Measurements from ENCODE around the gene GALNT10.

DNA sequence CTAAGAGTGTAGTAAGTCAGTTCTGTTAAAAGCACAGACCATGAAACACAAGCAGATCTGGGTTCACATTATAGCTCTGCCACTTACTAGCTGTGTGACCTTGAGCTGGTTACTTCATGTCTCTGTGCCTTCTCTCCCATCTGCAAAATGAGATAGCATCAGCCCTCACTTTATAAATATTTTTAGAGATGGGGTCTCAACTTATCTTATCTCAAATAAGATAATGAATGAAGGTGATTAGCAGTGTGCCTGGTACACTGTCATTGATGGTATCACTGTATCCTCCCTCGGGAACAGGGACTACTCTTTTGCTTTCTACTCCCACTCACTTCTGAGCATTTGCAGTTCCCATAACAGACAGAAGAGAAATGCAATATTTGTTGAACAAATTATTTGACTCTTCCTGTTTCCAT is 52.4 kb downstream of the GALNT10 start:
- TF ChIP-seq, protein P1, sequence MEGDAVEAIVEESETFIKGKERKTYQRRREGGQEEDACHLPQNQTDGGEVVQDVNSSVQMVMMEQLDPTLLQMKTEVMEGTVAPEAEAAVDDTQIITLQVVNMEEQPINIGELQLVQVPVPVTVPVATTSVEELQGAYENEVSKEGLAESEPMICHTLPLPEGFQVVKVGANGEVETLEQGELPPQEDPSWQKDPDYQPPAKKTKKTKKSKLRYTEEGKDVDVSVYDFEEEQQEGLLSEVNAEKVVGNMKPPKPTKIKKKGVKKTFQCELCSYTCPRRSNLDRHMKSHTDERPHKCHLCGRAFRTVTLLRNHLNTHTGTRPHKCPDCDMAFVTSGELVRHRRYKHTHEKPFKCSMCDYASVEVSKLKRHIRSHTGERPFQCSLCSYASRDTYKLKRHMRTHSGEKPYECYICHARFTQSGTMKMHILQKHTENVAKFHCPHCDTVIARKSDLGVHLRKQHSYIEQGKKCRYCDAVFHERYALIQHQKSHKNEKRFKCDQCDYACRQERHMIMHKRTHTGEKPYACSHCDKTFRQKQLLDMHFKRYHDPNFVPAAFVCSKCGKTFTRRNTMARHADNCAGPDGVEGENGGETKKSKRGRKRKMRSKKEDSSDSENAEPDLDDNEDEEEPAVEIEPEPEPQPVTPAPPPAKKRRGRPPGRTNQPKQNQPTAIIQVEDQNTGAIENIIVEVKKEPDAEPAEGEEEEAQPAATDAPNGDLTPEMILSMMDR (IDR thresholded peaks at IDR 0.05), result no peak
- TF ChIP-seq POLR2A (IDR thresholded peaks at IDR 0.05; ENCODE audit: low read depth), result no peak

Measured in esophagus muscularis mucosa (tissue), 3 donors.